NCI-H524 treated with DMSO at 0.1 percent for 48 hours (cell line): ENCODE measurements around the gene DISC1.
A peak's percentile ranks its signal among the peaks of the same experiment; 100 is the strongest.
"Not testable (repeated sequence)": the region's sequence is repeated elsewhere in the genome, so short reads cannot be mapped to it uniquely, and the experiment has no call there.

Experiments used
- DNase-seq: peaks from one replicate; lab custom pipeline; 2025; lab: John Stamatoyannopoulos, UW

The DISC1 gene

DNA sequence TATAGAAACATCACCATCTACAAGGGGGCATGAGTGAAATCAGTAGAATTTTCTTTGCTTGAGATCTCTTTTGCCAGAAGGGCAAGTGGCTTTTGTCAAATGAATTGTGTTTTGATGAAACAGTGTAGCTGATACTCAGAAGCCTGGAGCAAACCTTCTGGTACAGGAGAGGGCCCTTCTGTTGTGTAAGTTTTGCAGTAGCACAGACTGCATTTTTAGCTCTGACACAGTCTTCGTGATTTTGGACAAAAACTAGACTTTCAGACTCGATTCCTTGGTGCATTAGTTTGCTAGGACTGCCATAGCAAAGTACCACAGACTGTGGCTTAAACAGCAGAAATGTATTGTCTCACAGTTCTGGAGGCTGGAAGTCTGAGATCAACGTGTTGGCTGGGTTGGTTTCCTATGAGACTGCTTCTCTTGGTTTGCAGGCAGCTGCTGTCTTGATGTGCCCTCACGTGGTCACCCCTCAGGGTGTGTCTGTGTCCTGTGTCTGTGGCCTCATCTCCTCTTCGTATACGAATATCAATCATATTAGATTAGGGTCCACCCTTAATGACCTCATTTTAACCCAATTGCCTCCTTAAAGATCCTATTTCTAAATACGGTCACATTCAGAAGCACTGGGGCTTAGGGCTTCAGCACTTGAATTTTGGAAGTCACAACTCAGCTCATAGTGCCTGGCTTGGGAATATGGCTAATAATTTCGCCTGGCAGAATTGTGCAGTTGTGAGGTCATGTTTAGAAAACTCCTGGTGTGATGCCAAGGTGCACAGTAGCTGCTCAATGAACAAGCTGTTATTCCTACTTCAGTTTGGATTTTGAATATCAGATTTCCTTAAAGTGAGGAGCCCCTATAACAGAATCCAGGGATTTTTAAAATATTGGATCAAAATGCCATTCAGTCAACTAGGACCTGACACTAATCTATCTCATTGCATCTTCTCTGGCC is 21.2 kb upstream of the DISC1 start:
- DNase-seq: no peak

DNA sequence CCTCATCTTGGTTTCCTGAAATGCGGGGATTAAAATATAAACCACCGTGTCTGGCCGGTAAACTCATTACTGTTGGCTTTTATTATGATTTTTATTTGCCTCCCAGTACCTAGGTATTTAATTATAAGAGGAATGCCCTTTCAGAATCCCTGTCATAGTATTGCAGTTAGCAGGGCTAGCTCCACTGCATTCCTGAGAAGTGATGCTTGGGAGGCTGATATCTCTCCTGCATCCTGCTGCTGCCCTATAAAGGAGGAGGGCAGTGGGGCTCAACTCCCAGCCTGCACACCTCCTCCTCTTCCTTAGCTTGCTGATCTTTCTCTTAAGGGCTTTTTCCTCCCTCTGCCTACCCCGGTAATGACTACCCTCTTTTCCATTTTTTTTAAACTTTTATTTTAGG is 19.9 kb upstream of the DISC1 start:
- DNase-seq: no peak

DNA sequence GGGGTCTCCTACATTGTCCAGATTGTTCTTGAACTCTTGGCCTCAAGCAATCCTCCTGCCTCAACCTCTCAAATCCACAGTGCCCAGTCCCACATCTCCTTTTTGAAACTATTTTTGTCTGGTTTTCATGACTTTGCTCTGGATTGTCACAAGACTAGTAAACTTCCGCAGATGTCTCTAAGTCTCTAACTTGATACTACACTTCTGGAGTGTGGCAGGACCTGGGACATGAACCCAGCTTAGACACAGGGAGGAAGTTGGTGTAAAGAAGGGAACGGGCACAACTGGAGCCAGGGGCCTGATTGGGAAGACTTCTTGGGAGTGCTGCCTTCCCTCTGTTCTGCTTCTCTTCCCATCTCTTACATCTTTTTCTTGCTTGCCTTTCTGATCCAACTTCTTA is 16.2 kb upstream of the DISC1 start:
- no peak for DNase-seq

DNA sequence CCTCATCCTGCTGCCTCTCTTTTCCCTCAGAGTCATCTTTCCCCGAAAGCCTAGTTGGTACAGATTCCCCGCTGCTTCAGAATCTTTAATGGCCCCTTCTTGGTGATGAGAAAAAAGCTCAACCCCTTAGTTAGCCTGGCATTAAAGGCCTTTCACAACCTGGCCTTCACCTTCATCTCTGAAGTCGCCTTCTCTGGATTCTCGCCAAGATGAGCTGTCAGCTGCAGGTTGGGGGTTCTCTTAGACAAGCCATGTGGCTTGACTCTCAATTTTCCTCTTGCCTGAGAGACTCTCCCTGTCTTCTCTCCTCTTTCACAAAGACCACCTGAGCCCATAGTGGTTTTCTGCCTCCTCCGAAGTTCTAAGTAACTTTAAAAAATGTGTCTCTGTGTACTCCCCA is 15.5 kb upstream of the DISC1 start:
- no peak for DNase-seq

DNA sequence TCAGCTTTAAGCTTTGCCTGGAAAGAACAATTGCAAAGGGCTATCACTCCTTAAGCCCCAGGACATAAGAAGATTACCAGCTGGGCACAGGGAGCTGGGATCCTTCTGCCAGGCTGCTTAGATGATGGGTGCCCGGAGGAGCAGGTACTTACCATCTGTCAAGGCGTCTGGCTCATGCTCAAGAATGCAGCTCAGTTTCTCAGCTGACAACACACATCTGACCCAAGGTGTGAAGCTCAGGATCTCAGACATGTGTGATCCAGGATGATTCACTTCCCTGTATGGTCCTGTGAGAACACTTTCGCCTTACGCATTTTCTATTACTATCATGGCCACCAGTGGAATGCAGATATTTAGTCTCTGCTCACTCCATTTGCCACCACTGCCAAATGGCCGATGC is 14.7 kb upstream of the DISC1 start:
- DNase-seq: peak; percentile 93

DNA sequence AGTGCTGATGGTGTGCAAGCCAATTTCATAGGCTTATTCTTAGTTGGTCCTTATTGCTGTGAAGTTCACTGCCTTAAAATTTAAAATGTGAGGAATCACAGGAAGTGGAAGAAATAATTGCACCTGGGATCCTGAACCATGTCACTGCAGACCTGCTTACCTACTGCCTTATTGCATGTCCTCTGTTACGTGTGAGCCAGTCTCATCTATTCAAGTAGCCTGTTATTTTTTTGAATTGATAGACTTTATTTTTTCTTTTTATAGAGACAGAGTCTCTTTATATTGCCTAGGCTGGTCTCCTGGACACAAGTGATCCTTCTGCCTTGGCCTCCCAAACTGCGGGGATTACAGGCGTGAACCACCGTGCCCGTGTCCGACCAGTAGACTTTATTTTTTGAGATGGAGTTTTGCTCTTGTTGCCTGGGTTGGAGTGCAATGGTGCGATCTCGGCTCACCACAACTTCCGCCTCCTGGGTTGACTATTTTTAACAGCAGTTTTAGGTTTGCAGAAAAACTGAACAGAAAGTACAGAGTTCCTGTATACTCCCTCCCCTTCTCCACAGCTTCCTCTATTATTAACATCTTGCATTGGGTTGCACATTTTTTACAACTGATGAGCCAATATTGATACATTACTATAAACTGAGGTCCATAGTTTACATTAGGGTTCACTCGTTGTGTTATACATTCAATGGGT is 14.0 kb upstream of the DISC1 start:
- DNase-seq: no peak

DNA sequence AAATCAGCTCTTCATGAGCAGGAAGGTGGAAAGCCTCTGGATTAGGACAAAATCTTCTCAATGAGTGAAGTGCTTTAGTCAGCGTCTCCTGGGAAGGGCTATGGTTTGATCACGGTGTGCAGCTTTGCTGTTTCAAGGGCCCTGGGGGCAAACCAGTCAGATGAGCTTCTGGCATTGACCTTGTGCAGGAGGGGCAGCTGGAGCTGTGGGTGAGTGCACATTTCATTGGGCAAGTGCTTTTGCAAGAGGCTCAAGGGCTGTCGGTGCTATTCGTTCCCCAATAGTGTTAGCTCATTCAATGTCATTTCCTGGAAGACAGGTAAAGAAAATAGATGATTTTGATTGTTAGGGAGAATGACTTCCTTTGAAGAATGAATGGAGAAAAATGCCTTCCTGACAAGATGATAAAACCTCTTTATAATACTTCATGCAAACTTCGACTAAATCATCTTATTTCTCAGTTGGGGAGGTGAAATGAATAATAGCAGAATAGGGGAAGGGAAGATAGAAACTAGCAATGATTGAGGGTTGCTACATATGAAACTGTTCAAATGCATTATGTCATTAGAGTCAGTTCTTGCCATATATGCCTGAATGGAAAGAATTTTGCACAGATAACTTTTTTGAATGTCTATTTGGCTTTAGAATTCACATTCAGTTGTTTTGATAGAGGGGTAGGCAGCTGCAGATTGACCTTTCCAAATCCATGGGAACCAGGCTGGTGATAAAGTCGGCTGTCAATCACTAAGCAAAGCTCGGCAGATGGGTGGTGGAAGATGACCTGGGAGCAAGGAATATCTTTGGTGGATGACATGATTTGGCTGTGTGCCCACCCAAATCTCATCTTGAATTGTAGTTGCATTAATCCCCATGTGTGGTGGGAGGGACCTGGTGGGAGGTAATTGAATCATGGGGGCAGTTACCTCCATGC is 12.9 kb upstream of the DISC1 start:
- peak; percentile 25 for DNase-seq

DNA sequence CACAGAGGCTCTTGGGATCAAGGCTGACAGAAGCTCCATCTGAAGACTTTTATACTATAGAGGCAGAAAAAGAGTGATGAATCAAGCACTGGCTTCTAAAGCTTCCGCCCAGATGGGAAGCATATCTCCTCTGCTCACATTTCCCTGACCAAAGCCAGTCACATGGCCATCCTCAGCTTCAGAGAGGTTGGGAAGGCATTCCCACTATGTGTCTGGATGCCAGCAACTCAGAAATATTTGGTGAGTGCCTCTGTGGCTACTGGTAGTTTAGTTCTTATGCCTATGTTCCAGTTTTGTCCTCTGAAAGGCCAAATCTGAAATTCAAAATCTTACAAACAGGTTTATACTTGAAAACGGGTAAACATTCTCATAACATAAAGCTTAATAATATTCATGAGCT is 9.9 kb upstream of the DISC1 start:
- DNase-seq: no peak

DNA sequence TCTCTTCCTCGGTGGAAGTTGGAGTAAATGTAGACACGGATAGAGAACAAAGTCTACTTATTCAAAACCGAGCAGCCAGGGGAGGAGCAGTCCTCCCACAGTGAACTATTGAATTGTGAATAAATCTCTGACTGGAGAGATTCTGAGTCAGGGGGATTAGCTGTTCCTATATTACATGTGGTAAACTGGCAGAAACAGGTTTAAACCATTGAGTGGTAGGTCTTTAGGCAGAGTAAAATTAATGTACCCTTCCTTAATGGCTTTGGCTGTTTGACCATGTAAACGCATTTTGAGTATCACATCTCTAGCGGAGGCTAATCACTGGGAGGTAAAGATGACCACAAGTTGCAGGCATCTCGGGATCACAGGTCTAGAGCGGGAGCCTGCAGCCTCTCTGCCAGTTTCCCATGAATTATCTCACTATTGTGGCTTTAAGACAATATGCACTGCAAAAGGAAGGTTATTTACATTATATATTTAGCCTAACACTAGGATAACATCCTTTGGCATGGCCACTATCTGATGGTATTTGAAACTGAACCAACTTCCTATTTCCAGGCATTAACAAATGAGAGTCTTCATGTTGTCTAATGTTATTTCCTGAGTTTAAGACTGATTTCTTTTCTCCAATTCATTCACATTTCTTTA is 7.9 kb upstream of the DISC1 start:
- DNase-seq: no peak

DNA sequence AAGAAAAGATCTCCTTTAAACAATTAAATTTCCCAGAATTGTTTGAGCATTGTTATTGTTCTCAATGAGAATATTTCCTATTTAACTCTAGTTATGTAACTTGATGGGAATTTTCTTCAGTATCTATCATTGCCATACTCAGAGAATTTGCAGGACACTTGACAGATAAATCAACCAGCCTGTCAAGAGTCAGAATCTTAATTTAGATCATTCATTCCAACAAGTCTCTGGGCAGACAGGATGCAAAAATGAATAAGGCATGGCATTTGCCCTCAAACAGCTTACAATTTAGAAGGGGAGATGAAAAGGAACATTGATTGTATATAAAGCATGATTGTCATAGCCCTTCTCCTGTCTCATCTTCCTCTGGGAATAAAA is 7.3 kb upstream of the DISC1 start:
- no peak for DNase-seq

DNA sequence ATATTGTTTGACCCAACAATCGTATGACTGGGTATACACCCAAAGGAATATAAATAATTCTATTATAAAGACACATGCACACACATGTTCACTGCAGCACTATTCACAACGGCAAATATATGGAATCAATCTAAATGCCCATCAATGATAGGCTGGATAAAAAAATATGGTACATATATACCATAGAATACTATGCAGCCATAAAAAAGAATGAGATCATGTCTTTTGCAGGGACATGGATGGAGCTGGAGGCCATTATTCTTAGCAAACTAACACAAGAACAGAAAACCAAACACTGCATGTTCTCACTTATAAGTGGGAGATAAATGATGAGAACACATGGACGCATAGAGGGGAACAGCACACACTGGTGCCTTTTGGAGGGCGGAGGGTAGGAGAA is 1.5 kb upstream of the DISC1 start:
- not testable (repeated sequence) for DNase-seq

DNA sequence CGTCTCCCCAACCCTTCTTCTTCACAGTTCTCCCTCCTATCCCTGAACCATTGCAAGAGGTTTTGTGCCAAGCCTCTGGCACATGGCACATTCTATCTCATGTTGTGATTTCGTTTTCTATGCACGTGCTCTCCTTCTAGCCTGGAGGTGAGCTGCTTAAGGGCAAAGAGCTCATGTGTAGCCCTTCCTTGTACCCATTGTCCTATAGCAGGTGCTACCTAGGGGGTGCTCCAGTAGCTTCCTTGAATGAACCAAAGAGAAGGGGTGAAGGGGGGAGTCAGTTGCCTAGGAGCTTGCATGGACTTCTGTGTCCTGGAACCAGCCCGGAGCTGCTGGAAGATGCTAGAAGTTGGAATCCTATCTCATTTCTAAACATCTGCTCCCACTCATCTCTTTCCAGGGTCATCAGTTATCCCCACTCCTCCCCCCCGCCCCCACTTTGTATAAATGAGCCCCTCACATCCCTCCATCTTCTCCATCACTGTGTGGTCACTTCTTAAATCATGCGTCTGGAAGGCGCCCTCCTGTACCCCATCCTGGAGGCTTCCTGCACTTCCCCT is 535 bp upstream of the DISC1 start:
- DNase-seq: no peak

DNA sequence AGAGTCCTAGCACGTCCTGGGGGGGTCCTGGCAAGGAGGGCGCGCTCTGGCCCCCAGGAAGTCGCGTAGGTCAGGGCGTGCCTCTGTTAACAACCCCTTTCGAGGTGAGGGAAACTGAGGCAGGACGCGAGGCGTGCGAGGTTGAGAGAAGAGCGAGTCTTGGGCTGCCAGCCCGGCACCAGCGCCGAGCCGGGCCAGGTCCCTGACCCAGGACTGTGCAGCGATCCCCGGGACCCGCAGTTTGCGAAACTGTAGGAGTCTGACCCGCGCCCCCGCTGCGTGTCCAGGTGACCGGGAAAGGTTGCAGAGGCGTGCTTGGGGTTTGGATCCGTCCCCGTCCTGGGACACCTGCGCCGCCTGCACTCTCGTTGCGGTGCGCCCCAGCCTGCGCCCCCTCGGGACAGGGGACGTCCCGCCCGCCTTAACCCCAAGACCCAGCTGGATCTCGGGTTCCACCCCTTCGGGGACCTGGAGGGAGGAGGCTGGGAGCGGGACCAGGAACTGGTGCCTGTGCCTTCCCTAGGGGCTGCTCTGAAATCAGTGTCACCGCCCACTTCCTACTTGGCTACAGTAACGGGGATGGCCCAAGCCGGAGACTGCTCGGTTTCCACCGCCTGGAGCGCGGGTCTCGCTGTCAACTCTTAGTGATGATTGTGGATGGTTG is 493 bp downstream of the DISC1 start:
- no peak for DNase-seq

DNA sequence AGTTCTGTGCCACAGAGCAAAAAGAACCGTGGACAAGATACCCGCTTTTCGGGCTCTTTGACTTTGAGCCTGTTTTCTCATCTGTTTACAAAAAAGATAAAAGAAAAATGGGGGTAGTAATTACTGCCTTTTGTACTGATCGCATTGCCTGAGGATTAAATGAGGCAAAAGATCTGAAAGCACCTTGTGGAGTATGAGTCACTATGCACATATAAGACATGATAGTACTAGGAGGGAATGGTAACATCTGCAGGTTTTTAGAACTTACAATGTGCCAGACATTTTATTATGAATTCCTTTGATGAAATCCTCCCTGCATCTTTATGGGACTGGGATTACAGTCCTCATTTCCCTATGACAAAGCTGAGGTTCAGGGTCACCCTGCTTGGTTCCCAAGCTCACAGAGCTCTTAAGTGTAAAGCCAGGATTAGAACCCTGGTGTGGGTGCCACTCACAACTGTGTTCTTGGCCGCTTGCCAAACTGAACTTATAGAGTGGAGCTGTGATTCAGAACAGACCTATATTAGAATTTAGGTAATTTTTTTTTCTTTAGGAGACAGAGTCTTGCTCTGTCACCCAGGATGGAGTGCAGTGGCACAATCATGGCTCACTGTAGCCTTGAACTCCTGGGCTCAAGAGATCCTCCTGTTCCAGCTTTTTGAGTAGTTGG is 1.8 kb downstream of the DISC1 start:
- DNase-seq: no peak

DNA sequence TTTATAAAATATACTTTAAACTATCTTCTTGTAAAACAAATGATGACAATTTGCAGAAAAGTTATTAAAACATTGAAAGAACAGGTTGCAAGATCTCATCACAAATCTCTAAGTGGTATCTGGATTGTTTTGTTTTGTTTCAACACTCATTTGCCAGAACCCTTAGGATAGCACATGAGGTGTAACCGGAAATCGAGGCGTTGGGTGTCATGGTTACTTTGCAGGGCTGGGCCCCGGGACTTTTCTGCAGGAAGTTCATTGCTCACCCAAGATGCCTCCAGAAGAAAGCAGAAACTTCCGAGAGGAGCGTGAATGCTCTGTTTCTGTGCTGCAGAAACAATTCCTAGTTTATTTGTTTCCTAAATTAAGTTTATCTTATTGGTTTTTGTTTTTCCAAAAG is 2.5 kb downstream of the DISC1 start:
- no peak for DNase-seq

DNA sequence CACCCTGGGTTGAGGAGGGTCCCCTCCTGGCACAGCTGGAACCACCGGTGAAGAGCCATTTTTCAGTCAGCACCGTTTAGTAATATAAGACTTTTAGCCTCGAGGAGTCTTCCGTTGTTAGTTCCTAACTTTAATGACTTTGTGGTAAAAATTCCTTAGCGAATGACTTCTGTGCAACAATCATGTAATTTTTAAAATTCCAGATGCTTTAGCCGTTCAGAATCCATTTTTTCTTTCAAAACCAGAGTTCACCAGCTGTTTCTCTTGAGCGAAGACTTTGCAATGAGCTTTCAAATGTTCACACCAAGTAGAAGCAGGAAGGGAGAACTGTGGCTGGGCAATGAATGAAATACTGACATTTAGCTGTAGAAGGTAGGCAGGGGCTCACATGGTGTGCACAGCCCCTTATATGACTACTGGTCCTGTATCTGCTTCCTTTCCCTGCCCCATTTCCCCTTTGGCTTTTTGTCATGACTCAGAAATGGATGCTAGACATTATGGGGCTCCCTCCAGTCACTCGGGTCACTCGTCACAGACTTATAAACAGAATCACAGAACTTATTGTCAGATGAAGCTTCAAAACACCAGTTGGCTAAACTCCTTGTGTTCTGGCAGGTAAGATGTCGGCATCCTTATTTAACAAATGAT is 4.1 kb downstream of the DISC1 start:
- DNase-seq: no peak

DNA sequence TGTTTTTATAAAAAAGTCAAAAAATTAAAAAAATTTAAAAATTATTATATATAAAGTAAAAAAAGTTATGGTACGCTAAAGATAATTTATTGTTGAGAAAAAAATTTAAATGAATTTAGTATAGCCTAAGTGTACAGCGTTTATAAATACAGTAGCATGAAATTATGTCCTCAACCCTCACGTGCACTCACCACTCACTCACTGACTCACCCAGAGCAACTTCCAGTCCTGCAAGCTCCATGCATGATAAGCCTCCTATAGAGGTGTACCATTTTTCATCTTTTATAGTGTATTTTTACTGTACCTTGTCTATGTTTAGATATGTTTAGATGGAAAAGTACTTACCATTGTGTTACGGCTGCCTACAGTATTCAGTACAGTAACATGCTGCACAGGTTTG is 5.1 kb downstream of the DISC1 start:
- DNase-seq: no peak

DNA sequence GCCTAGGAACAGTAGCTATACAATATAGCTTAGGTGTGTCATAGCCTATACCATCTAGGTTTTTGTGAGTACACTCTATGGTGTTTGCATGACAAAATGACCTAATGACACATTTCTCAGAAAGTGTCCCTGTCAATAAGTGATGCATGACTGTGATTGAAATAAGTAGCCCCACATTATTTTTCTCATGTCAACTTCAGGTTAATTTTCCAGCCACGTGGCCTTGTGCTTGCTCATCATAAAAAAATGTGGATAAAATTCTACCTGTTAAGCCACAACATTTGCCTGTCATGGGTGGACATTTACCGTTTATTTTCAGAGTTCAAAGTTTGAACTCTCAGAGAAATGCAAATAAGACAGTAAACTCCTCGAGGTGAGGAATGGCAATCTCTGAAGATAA is 5.5 kb downstream of the DISC1 start:
- no peak for DNase-seq

DNA sequence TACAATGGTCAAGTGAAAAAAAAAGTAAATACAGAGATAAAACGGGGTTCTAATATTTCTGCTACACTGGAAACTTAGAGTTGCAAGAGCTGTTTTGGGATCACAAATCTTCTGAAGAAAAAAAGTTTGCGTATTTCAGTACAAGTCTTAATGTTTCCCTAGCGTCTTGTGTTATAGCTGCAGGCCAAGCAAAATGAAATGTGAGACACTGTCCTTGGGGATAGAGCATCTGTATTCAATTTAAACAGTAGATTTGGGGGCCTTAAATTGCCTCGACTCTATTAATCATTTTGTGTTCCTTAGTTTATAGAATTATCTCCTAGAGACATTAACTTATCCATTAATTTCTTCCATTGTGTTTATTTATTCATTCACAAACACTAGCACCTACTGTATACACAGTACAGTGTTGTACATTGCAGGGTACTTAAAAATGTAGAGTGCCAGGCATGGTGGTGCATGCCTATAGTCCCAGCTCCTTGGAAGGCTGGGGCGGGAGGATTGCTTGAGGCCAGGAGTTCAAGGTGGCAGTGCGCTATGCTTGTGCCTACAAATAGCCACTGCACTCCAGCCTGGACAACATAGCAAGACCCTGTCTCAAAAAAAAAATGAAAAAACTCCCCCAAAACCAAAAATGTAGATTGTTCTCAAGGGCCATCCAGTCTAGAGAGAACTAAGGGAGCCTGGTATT is 7.9 kb downstream of the DISC1 start:
- DNase-seq: no peak
